ENCODE results near the gene AAR2. TPM values are rescaled to one million over a fixed set of nuclear protein-coding genes. Genes with fewer than 3 reads are reported as not detected.

The AAR2 gene
- total RNA-seq, 1 experiment from 2014 or later, result 26.1 TPM

GRCh38 chr20:36237477-36237876 lies 1.2 kb downstream of the AAR2 start:
- Histone ChIP-seq H3K4me3 (ENCODE audit: low read depth in 2 of 2, low read length in 2 of 2) (peak overlapping the region; percentile 90 to 94), H3K27me3 (ENCODE audit: control insufficient read depth, insufficient read depth, low read length) (no peaks in the 10 kb centered on the region), H3K27ac (ENCODE audit: low read length) (no peak overlapping the region), H3K4me1 (ENCODE audit: control insufficient read depth, insufficient read depth, low read length) (peaks cover 16% of the 10 kb centered on the region; the same call in 1 of the 2 replicates), H3K36me3 (ENCODE audit: control insufficient read depth, insufficient read depth, low read length) (peaks cover 8% of the 10 kb centered on the region), H3K9me3 (ENCODE audit: control insufficient read depth, insufficient read depth, low read depth, low read length) (no peaks in the 10 kb centered on the region)
- intact Hi-C loops (cut with micrococcal nuclease; ENCODE audit: unreplicated experiment) (no loop called here), in situ Hi-C loops (cut with HindIII; ENCODE audit: low pct_unique_long_range_greater_than_20kb, low sequenced_read_pairs) (no loop called here)
- CTCF ChIA-PET, result interaction anchor here (0.6 kb wide), 1 partner anchor 74 kb away, joined by 3 read pairs; no protein-coding TSS in a partner anchor
- BruUV-seq (replicated peaks), result no TSS peak
- ATAC-seq (no peak), DNase-seq (ENCODE audit: low read depth, low spot score) (no peak)
- POLR2A ChIA-PET, result interaction anchor here (0.6 kb wide), 1 partner anchor 214 kb away, joined by 7 read pairs; no protein-coding TSS in a partner anchor
- TF ChIP-seq TCF7L2 (IDR thresholded peaks at IDR 0.05; ENCODE audit: low read depth, low read length), result no peak
- no peak for TF ChIP-seq CTCF (IDR thresholded peaks at IDR 0.05)
- TF ChIP-seq SIN3A (IDR thresholded peaks at IDR 0.05; ENCODE audit: borderline replicate concordance, insufficient read depth, low read depth, low read length), result no peak
- no peak for TF ChIP-seq REST (IDR thresholded peaks at IDR 0.05; ENCODE audit: insufficient read depth in 1 of 2, low read depth in 2 of 2, low read length in 1 of 2)
- no peak for TF ChIP-seq POLR2AphosphoS5 (IDR thresholded peaks at IDR 0.05; ENCODE audit: low read depth, low read length)

- POLR2A ChIA-PET, result interaction anchor here (0.6 kb wide), 1 partner anchor 214 kb away, joined by 7 read pairs; no protein-coding TSS in a partner anchor
- Histone ChIP-seq H3K4me1 (ENCODE audit: control insufficient read depth, insufficient read depth, low read length) (peaks cover 16% of the 10 kb centered on the region; the same call in 1 of the 2 replicates), H3K27me3 (ENCODE audit: control insufficient read depth, insufficient read depth, low read length) (no peaks in the 10 kb centered on the region), H3K4me3 (ENCODE audit: low read depth in 2 of 2, low read length in 2 of 2) (no peak overlapping the region), H3K27ac (ENCODE audit: low read length) (no peak overlapping the region), H3K36me3 (ENCODE audit: control insufficient read depth, insufficient read depth, low read length) (peaks cover 10% of the 10 kb centered on the region), H3K9me3 (ENCODE audit: control insufficient read depth, insufficient read depth, low read depth, low read length) (no peaks in the 10 kb centered on the region)
- intact Hi-C loops (cut with micrococcal nuclease; ENCODE audit: unreplicated experiment) (no loop called here), in situ Hi-C loops (cut with HindIII; ENCODE audit: low pct_unique_long_range_greater_than_20kb, low sequenced_read_pairs) (no loop called here)
- ATAC-seq (no peak), DNase-seq (ENCODE audit: low read depth, low spot score) (no peak)
- TF ChIP-seq REST (IDR thresholded peaks at IDR 0.05; ENCODE audit: insufficient read depth in 1 of 2, low read depth in 2 of 2, low read length in 1 of 2) (no peak), POLR2AphosphoS5 (IDR thresholded peaks at IDR 0.05; ENCODE audit: low read depth, low read length) (no peak), SIN3A (IDR thresholded peaks at IDR 0.05; ENCODE audit: borderline replicate concordance, insufficient read depth, low read depth, low read length) (no peak), CTCF (IDR thresholded peaks at IDR 0.05) (no peak), TCF7L2 (IDR thresholded peaks at IDR 0.05; ENCODE audit: low read depth, low read length) (no peak)
- CTCF ChIA-PET, result no interaction called here
- BruUV-seq (replicated peaks), result no TSS peak
These were observed 1.9 kb downstream of the AAR2 start for GRCh38 chr20:36238153-36238552.

Data from Panc1 (cell line).